ENCODE measurements around the gene MAN2A1.

- TF ChIP-seq CTCF (IDR thresholded peaks at IDR 0.05) (no peak), POLR2A (IDR thresholded peaks at IDR 0.05) (no peak), POLR2AphosphoS5 (IDR thresholded peaks at IDR 0.05) (no peak)
Measured at GRCh38 chr5:109876941-109877669, 187.4 kb downstream of the MAN2A1 start.
